Nephron (organoid): ENCODE results near the gene NEU3.

ENCODE experiments used
- H3K27ac Mint-ChIP-seq, 3 experiments: 2 replicates each; pipeline ENCODE4 v1.8.0; 2020; ENCODE audit warnings: mixed read lengths in 3 of 3, mild to moderate bottlenecking in 2 of 3, moderate library complexity in 1 of 3
- H3K27me3 Mint-ChIP-seq: 2 replicates; pipeline ENCODE4 v1.8.0; 2021; ENCODE audit warnings: low read depth, mild to moderate bottlenecking, moderate library complexity, mixed read lengths
- H3K36me3 Mint-ChIP-seq: 2 replicates; pipeline ENCODE4 v1.8.0; 2020; ENCODE audit warnings: low read depth, mixed read lengths
- H3K4me1 Mint-ChIP-seq: 2 replicates; pipeline ENCODE4 v1.8.0; 2020; ENCODE audit warnings: mixed read lengths
- H3K4me3 Mint-ChIP-seq, 3 experiments: 2 replicates each; pipeline ENCODE4 v1.8.0; 2020; ENCODE audit warnings: mild to moderate bottlenecking in 3 of 3, mixed read lengths in 3 of 3, moderate library complexity in 2 of 3
- H3K9me3 Mint-ChIP-seq: 2 replicates; pipeline ENCODE4 v1.8.0; 2020; ENCODE audit warnings: mixed read lengths
- CTCF ChIP-seq, 3 experiments: fragments of 200-600 bp; sonication (generic); IDR thresholded peaks; one replicate each; pipeline ENCODE4 v1.5.0; 2021; ENCODE audit warnings: antibody characterized with exemption in 3 of 3; ENCODE audit not compliant: unreplicated experiment in 3 of 3

Gene NEU3

GRCh38 chr11:74990941-74991340 lies 2.2 kb downstream of the NEU3 start:
- Mint-ChIP-seq H3K4me3 (peak overlapping the region; percentile 59 to 91 (median 78)), H3K27ac (no peak overlapping the region), H3K27me3 (no peaks in the 10 kb centered on the region), H3K4me1 (peaks cover 10% of the 10 kb centered on the region), H3K36me3 (no peaks in the 10 kb centered on the region), H3K9me3 (no peaks in the 10 kb centered on the region)
- TF ChIP-seq CTCF (IDR thresholded peaks at IDR 0.05; ENCODE audit: unreplicated experiment in 3 of 3): no peak

- H3K4me1 Mint-ChIP-seq: peaks cover 10% of the 10 kb centered on the region
- no peak overlapping the region for H3K27ac Mint-ChIP-seq
- H3K9me3 Mint-ChIP-seq: no peaks in the 10 kb centered on the region
- H3K4me3 Mint-ChIP-seq: no peak overlapping the region
- no peaks in the 10 kb centered on the region for H3K27me3 Mint-ChIP-seq
- H3K36me3 Mint-ChIP-seq: peaks cover 12% of the 10 kb centered on the region
- TF ChIP-seq CTCF (IDR thresholded peaks at IDR 0.05; ENCODE audit: unreplicated experiment in 3 of 3): no peak
Measured at GRCh38 chr11:74992852-74993251, 4.1 kb downstream of the NEU3 start.

GRCh38 chr11:75000975-75001354 lies 12.2 kb downstream of the NEU3 start:
- Mint-ChIP-seq H3K27ac (no peak overlapping the region), H3K4me3 (no peak overlapping the region), H3K4me1 (no peaks in the 10 kb centered on the region), H3K9me3 (no peaks in the 10 kb centered on the region), H3K36me3 (peaks cover 25% of the 10 kb centered on the region), H3K27me3 (no peaks in the 10 kb centered on the region)
- TF ChIP-seq CTCF (IDR thresholded peaks at IDR 0.05; ENCODE audit: unreplicated experiment in 3 of 3): no peak

- H3K4me1 Mint-ChIP-seq: no peaks in the 10 kb centered on the region
- no peaks in the 10 kb centered on the region for H3K9me3 Mint-ChIP-seq
Measured at GRCh38 chr11:75001686-75002085, 13.0 kb downstream of the NEU3 start.

GRCh38 chr11:75002516-75002915 lies 13.8 kb downstream of the NEU3 start:
- peaks cover 28% of the 10 kb centered on the region for H3K36me3 Mint-ChIP-seq
- no peak overlapping the region for H3K4me3 Mint-ChIP-seq
- no peaks in the 10 kb centered on the region for H3K4me1 Mint-ChIP-seq
- no peak overlapping the region for H3K27ac Mint-ChIP-seq
- H3K9me3 Mint-ChIP-seq: no peaks in the 10 kb centered on the region
- no peaks in the 10 kb centered on the region for H3K27me3 Mint-ChIP-seq
- TF ChIP-seq CTCF (IDR thresholded peaks at IDR 0.05; ENCODE audit: unreplicated experiment in 3 of 3): no peak

More at GRCh38 chr11:75001686-75002085, 13.0 kb downstream of the NEU3 start:
- no peak overlapping the region for H3K4me3 Mint-ChIP-seq
- TF ChIP-seq CTCF (IDR thresholded peaks at IDR 0.05; ENCODE audit: unreplicated experiment in 3 of 3): no peak
- H3K27ac Mint-ChIP-seq: no peak overlapping the region
- H3K36me3 Mint-ChIP-seq: peaks cover 25% of the 10 kb centered on the region
- no peaks in the 10 kb centered on the region for H3K27me3 Mint-ChIP-seq

GRCh38 chr11:75004215-75004614 lies 15.5 kb downstream of the NEU3 start:
- Mint-ChIP-seq H3K9me3 (no peaks in the 10 kb centered on the region), H3K27me3 (no peaks in the 10 kb centered on the region), H3K36me3 (peaks cover 33% of the 10 kb centered on the region), H3K4me1 (no peaks in the 10 kb centered on the region), H3K27ac (no peak overlapping the region), H3K4me3 (no peak overlapping the region)
- TF ChIP-seq CTCF (IDR thresholded peaks at IDR 0.05; ENCODE audit: unreplicated experiment in 3 of 3): no peak
